ENCODE results near the gene PPFIBP2. TPM values are rescaled to one million over a fixed set of nuclear protein-coding genes. Genes with fewer than 3 reads are reported as not detected.

Gene PPFIBP2
- total RNA-seq, 1 experiment from 2014 or later = 5.7 TPM

DNA sequence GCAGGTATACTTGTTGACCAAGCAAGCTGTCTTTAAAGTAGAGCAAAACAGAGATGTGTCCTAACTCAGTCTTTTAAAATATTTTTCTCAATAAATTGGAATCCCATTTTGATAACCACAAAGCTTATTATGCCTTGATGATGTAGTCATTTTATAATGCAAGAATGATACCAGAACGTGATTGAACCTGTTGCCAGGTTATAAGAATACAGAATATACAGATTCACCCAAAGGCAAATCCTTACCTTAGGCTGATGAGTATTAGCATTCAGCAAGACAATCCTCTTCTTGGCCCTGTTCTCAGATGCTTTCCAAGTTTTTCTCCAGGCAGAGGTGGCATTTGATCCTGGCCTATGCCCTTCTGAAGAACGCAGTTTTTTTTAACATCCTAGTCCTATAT lies 76.1 kb downstream of the PPFIBP2 start:
- Histone ChIP-seq H3K27ac (ENCODE audit: low read depth, low read length, poor library complexity, severe bottlenecking) (no peak overlapping the region), H3K36me3 (ENCODE audit: insufficient read depth, low read length, poor library complexity, severe bottlenecking) (no peaks in the 10 kb centered on the region), H3K4me3 (ENCODE audit: low read depth, low read length, poor library complexity, severe bottlenecking) (no peak overlapping the region), H3K4me1 (ENCODE audit: insufficient read depth, low read length, poor library complexity, severe bottlenecking) (peaks cover 2% of the 10 kb centered on the region), H3K27me3 (replicated peaks; ENCODE audit: insufficient read depth, low read depth, low read length, poor library complexity) (no peaks in the 10 kb centered on the region), H3K9me3 (ENCODE audit: low read depth, low read length, poor library complexity, severe bottlenecking) (no peaks in the 10 kb centered on the region)
- intact Hi-C loops (cut with micrococcal nuclease; ENCODE audit: unreplicated experiment) = no loop called here
- BruUV-seq (replicated peaks) = no TSS peak
- TF ChIP-seq EZH2 (IDR thresholded peaks at IDR 0.05; ENCODE audit: borderline replicate concordance, low read depth, low read length, poor library complexity, severe bottlenecking) = no peak
- TF ChIP-seq, protein P1, sequence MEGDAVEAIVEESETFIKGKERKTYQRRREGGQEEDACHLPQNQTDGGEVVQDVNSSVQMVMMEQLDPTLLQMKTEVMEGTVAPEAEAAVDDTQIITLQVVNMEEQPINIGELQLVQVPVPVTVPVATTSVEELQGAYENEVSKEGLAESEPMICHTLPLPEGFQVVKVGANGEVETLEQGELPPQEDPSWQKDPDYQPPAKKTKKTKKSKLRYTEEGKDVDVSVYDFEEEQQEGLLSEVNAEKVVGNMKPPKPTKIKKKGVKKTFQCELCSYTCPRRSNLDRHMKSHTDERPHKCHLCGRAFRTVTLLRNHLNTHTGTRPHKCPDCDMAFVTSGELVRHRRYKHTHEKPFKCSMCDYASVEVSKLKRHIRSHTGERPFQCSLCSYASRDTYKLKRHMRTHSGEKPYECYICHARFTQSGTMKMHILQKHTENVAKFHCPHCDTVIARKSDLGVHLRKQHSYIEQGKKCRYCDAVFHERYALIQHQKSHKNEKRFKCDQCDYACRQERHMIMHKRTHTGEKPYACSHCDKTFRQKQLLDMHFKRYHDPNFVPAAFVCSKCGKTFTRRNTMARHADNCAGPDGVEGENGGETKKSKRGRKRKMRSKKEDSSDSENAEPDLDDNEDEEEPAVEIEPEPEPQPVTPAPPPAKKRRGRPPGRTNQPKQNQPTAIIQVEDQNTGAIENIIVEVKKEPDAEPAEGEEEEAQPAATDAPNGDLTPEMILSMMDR (conservative IDR thresholded peaks at IDR 0.05; ENCODE audit: low read depth, low read length) = no peak
- no peak for DNase-seq (ENCODE audit: low spot score)
- ChIA-PET CTCF (no interaction called here), POLR2A (ENCODE audit: low non-redundant PET) (no interaction called here)

DNA sequence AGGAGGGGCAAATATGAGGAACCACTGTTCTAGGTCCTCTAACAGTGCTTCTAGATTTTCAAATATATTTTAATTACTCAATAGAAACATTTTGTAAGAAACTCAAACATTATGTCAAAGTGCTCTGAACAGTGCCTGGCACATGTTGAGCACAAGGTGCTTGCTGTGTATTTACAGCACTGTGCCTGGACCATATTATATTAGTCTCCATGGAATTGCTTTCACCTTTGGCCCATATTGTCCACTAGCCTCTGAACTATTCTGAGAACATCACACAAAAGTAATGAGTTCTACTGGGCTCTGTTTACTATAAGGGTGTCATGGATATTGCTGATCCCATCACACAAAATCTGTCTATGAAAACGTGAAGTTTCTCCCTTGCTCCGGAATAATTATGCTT lies 76.7 kb downstream of the PPFIBP2 start:
- Histone ChIP-seq H3K27me3 (replicated peaks; ENCODE audit: insufficient read depth, low read depth, low read length, poor library complexity) (no peaks in the 10 kb centered on the region), H3K36me3 (ENCODE audit: insufficient read depth, low read length, poor library complexity, severe bottlenecking) (no peaks in the 10 kb centered on the region), H3K4me3 (ENCODE audit: low read depth, low read length, poor library complexity, severe bottlenecking) (no peak overlapping the region), H3K4me1 (ENCODE audit: insufficient read depth, low read length, poor library complexity, severe bottlenecking) (peaks cover 9% of the 10 kb centered on the region), H3K27ac (ENCODE audit: low read depth, low read length, poor library complexity, severe bottlenecking) (no peak overlapping the region), H3K9me3 (ENCODE audit: low read depth, low read length, poor library complexity, severe bottlenecking) (no peaks in the 10 kb centered on the region)
- no peak for DNase-seq (ENCODE audit: low spot score)
- TF ChIP-seq, protein P1 (conservative IDR thresholded peaks at IDR 0.05; ENCODE audit: low read depth, low read length) = no peak
- no peak for TF ChIP-seq EZH2 (IDR thresholded peaks at IDR 0.05; ENCODE audit: borderline replicate concordance, low read depth, low read length, poor library complexity, severe bottlenecking)
- no TSS peak for BruUV-seq (replicated peaks)
- ChIA-PET CTCF (no interaction called here), POLR2A (ENCODE audit: low non-redundant PET) (no interaction called here)
- intact Hi-C loops (cut with micrococcal nuclease; ENCODE audit: unreplicated experiment) = no loop called here

DNA sequence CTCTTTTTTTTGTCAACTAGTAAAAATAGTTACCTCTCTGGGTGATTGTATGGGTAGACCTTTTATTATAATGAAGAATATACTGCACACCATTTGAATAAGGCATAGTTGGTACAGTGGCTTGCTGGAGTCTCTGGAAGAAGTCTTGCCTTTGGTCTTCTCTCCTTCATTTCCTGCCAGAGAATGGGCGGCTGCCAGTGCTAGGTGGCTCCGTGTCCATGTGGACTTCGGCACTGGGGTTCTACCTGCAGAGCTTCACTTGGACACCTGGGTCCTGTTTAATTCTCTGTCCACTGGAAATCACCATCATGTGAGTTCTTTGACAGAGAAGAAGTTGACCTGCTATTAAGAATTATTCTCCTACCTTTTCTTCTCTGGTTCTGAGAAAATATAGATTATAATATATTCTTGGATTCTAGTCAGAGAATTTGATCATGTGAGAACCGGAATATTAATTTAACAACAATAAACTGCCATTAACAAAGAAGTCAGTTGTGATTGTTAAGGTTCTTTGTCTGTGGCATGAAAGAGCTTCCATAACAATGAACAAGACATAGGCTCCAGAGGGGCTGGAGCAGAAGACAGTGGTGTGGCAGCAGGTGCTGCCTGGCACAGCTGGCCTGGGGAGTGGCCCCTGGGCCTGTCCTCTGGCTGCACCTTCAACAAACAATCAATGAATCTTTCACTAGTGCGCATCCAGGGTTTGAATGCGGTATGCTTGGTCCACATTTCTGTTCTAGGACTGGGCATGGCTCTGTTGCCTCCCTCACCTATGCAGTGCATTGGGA lies 77.5 kb downstream of the PPFIBP2 start:
- CTCF ChIA-PET = no interaction called here
- DNase-seq (ENCODE audit: low spot score) = no peak
- Histone ChIP-seq H3K9me3 (ENCODE audit: low read depth, low read length, poor library complexity, severe bottlenecking) (no peaks in the 10 kb centered on the region), H3K27ac (ENCODE audit: low read depth, low read length, poor library complexity, severe bottlenecking) (no peak overlapping the region), H3K4me1 (ENCODE audit: insufficient read depth, low read length, poor library complexity, severe bottlenecking) (peaks cover 17% of the 10 kb centered on the region), H3K36me3 (ENCODE audit: insufficient read depth, low read length, poor library complexity, severe bottlenecking) (no peaks in the 10 kb centered on the region), H3K27me3 (replicated peaks; ENCODE audit: insufficient read depth, low read depth, low read length, poor library complexity) (no peaks in the 10 kb centered on the region), H3K4me3 (ENCODE audit: low read depth, low read length, poor library complexity, severe bottlenecking) (no peak overlapping the region)
- POLR2A ChIA-PET (ENCODE audit: low non-redundant PET) = no interaction called here
- intact Hi-C loops (cut with micrococcal nuclease; ENCODE audit: unreplicated experiment) = no loop called here
- BruUV-seq (replicated peaks) = no TSS peak
- TF ChIP-seq, protein P1 (conservative IDR thresholded peaks at IDR 0.05; ENCODE audit: low read depth, low read length) = no peak
- TF ChIP-seq EZH2 (IDR thresholded peaks at IDR 0.05; ENCODE audit: borderline replicate concordance, low read depth, low read length, poor library complexity, severe bottlenecking) = no peak
